Measurements from ENCODE around the gene MYCT1.
"Not testable (repeated sequence)": the region's sequence is repeated elsewhere in the genome, so short reads cannot be mapped to it uniquely, and the experiment has no call there.

MYCT1 gene, protein sequence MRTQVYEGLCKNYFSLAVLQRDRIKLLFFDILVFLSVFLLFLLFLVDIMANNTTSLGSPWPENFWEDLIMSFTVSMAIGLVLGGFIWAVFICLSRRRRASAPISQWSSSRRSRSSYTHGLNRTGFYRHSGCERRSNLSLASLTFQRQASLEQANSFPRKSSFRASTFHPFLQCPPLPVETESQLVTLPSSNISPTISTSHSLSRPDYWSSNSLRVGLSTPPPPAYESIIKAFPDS

DNA sequence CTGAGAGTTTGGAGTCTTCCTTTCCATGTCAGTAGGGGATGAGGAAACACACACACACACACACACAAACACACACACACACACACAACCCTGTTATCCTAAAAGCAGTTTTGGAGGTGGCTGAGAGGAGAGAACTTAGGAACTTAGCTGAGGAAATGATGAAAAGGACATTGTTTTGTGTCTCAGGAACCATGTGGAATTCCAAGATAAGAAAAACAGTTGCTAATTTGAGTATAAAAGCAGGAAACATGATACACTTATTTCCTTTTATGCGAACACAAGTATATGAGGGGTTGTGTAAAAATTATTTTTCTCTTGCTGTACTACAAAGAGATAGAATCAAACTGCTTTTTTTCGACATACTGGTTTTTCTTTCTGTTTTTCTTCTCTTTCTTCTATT lies at the start of gene MYCT1:
TSS of gene MYCT1 (plus strand) at position 264 of the 400 bp plus-strand sequence. CDS start at position 270, 6 bp downstream.
- no peak for DNase-seq (ENCODE audit: low spot score in 2 of 2)
- no peak within 1 kb of the TSS for H3K4me3 Mint-ChIP-seq
- no peaks in the 10 kb centered on the region for H3K9me3 Mint-ChIP-seq
- H3K27ac Mint-ChIP-seq (ENCODE audit: low read depth): no peak within 1 kb of the TSS
- peaks cover 77% of the 10 kb centered on the region for H3K27me3 Mint-ChIP-seq
- no peaks in the 10 kb centered on the region for H3K4me1 Mint-ChIP-seq
- no peak for ATAC-seq (replicated peaks; ENCODE audit: extremely low read depth, poor library complexity, severe bottlenecking)
- no peaks in the 10 kb centered on the region for H3K36me3 Mint-ChIP-seq (ENCODE audit: insufficient read depth)

DNA sequence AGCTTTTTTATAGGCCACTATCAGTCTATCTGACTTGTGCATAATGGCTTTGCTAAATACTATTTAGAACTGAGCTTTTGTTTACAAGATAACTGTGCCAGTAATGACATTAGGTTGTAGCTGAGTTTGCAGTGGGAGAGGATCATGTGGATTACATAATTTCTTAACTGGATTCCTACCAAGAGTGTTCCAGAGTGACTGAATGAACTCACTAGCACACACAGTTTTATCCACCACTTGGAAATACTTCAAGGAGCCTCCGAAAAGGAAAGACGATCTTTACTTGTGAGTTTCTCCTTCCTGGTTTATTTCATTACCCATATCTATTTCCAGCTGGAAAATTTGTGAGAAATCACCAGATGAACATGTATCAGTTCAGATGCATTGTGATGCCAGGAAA lies 49.6 kb upstream of the MYCT1 start:
- Mint-ChIP-seq H3K4me3 (no peak overlapping the region), H3K27me3 (no peaks in the 10 kb centered on the region), H3K27ac (ENCODE audit: low read depth) (no peak overlapping the region), H3K9me3 (no peaks in the 10 kb centered on the region), H3K36me3 (ENCODE audit: insufficient read depth) (no peaks in the 10 kb centered on the region), H3K4me1 (no peaks in the 10 kb centered on the region)
- no peak for DNase-seq (ENCODE audit: low spot score in 2 of 2)
- ATAC-seq (replicated peaks; ENCODE audit: extremely low read depth, poor library complexity, severe bottlenecking): no peak

DNA sequence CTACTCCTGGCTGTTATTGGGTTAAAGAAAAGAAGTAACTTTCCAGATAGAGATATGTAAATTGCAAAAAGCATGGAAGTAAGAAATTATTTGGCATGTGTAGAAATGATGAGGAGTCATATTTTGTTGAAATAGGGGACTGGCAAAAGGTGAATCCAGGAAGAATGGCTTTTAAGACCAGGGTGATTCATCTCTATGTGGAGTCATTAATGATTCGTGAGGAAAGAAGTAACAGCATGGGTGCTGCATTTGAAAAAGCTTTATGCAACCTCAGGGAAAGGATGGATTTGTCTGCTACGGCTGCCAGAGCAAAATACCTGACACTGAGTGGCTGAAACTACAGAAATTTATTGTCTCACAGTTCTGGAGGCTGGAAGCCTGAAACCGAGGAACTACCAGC lies 45.7 kb upstream of the MYCT1 start:
- Mint-ChIP-seq H3K27me3 (peaks cover 7% of the 10 kb centered on the region), H3K4me3 (no peak overlapping the region), H3K9me3 (no peaks in the 10 kb centered on the region), H3K4me1 (no peaks in the 10 kb centered on the region), H3K27ac (ENCODE audit: low read depth) (no peak overlapping the region), H3K36me3 (ENCODE audit: insufficient read depth) (no peaks in the 10 kb centered on the region)
- DNase-seq (ENCODE audit: low spot score in 2 of 2) (no peak), ATAC-seq (replicated peaks; ENCODE audit: extremely low read depth, poor library complexity, severe bottlenecking) (no peak)

DNA sequence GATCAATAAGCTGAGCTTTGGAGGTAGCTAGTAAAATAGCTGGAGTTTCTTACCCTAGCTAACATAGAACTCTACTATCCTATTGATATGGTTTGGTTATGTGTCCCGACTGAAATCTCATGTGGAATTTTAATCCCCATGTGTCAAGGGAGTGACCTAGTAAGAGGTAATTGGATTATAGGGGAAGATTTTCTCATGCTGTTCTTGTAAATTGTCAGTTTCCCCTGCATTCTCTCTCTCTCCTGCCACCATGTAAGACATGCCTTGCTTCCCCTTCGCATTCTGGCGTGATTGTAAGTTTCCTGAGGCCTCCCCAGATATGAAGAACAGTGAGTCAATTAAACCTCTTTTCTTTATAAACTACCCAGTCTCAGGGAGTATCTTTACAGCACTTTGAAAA lies 35.9 kb upstream of the MYCT1 start:
- H3K4me3 Mint-ChIP-seq: no peak overlapping the region
- ATAC-seq (replicated peaks; ENCODE audit: extremely low read depth, poor library complexity, severe bottlenecking): no peak
- H3K27me3 Mint-ChIP-seq: peaks cover 19% of the 10 kb centered on the region
- peaks cover 1% of the 10 kb centered on the region for H3K36me3 Mint-ChIP-seq (ENCODE audit: insufficient read depth)
- no peaks in the 10 kb centered on the region for H3K4me1 Mint-ChIP-seq
- no peaks in the 10 kb centered on the region for H3K9me3 Mint-ChIP-seq
- H3K27ac Mint-ChIP-seq (ENCODE audit: low read depth): no peak overlapping the region
- DNase-seq (ENCODE audit: low spot score in 2 of 2): no peak

DNA sequence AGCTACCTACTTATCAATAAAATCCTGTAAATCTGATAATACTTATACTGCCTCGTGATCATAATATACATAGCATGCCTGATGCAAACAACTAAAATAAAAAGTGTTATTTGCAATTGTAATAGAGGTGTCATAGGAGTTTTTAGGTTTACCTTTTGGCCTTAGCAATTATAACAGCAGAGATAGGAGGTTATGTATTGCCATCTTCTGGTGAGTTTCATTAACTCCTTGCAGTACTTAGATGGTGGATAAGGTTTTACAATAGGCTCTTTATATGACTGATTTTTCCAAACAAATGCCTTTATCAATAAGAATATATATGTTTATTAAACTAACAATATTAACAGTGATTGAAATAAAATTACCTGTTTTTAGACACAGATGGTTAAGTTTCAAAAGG lies 27.8 kb upstream of the MYCT1 start:
- H3K9me3 Mint-ChIP-seq: no peaks in the 10 kb centered on the region
- peaks cover 1% of the 10 kb centered on the region for H3K36me3 Mint-ChIP-seq (ENCODE audit: insufficient read depth)
- H3K27ac Mint-ChIP-seq (ENCODE audit: low read depth): no peak overlapping the region
- no peak overlapping the region for H3K4me3 Mint-ChIP-seq
- no peak for DNase-seq (ENCODE audit: low spot score in 2 of 2)
- ATAC-seq (replicated peaks; ENCODE audit: extremely low read depth, poor library complexity, severe bottlenecking): no peak
- no peaks in the 10 kb centered on the region for H3K4me1 Mint-ChIP-seq
- H3K27me3 Mint-ChIP-seq: peaks cover 35% of the 10 kb centered on the region

DNA sequence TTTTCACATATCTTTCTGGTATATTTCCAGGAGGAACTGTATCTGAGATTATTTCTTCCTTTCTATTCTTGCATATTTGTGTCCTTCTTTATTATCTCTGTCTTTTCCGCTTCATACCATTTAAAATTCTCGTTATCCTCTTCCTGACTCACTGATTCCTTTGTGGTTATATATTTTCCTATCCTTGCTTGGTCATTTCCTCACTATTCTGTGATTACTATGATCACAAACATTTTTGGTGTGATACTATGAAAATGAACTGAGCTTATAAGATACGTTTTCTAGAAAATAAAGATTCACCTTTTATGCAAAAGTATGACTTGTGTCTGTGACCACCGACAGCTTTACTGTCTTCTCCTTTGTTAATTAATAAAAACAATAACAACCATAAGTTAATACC lies 26.5 kb upstream of the MYCT1 start:
- no peak for DNase-seq (ENCODE audit: low spot score in 2 of 2)

DNA sequence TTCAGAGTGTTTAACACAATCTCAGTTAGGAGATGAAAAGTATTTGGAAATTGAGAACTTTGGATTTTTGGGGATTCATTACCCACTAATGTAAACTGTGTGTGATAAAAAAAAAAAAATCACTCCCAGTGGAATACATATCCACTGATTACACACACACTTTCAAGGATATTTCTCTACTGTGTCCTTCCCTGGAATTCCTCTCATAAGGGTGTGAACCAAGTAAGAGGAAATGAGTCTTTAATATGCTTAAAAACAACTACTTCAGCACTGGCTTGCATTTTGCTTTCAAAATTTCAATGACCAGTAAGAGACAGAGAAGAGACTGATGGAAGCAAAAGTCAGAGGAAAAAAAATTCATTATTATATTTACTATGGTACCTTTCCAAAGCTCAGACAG lies 24.5 kb upstream of the MYCT1 start:
- Mint-ChIP-seq H3K27ac (ENCODE audit: low read depth) (no peak overlapping the region), H3K4me1 (no peaks in the 10 kb centered on the region), H3K36me3 (ENCODE audit: insufficient read depth) (no peaks in the 10 kb centered on the region), H3K9me3 (no peaks in the 10 kb centered on the region), H3K27me3 (peaks cover 38% of the 10 kb centered on the region), H3K4me3 (no peak overlapping the region)
- DNase-seq (ENCODE audit: low spot score in 2 of 2): no peak
- no peak for ATAC-seq (replicated peaks; ENCODE audit: extremely low read depth, poor library complexity, severe bottlenecking)

More for the DNA sequence above, 26.5 kb upstream of the MYCT1 start:
- ATAC-seq (replicated peaks; ENCODE audit: extremely low read depth, poor library complexity, severe bottlenecking): no peak
- no peaks in the 10 kb centered on the region for H3K36me3 Mint-ChIP-seq (ENCODE audit: insufficient read depth)
- H3K9me3 Mint-ChIP-seq: no peaks in the 10 kb centered on the region
- H3K27ac Mint-ChIP-seq (ENCODE audit: low read depth): no peak overlapping the region
- H3K4me3 Mint-ChIP-seq: no peak overlapping the region
- H3K4me1 Mint-ChIP-seq: no peaks in the 10 kb centered on the region
- peaks cover 36% of the 10 kb centered on the region for H3K27me3 Mint-ChIP-seq

DNA sequence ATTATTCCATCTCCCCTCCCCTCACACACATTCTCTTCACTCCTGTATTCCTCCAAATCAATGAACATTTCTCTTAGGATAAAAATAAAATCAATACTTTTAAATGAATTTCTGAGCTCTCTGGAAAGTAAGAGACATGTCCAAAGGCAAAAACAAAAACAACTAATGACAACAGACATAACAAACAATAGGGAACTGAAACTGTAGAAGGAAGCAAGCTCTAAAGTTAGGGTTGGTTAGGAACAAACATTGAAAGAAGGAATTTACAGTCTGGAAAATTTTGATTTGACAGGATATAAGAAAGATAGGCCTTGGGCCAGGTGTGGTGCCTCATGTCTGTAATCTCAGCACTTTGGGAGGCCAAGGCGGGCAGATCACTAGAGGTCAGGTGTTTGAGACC lies 17.5 kb upstream of the MYCT1 start:
- no peak for ATAC-seq (replicated peaks; ENCODE audit: extremely low read depth, poor library complexity, severe bottlenecking)
- Mint-ChIP-seq H3K9me3 (no peaks in the 10 kb centered on the region), H3K36me3 (ENCODE audit: insufficient read depth) (peaks cover 4% of the 10 kb centered on the region), H3K4me1 (no peaks in the 10 kb centered on the region), H3K27ac (ENCODE audit: low read depth) (no peak overlapping the region), H3K4me3 (no peak overlapping the region), H3K27me3 (peaks cover 50% of the 10 kb centered on the region)
- DNase-seq (ENCODE audit: low spot score in 2 of 2): no peak

DNA sequence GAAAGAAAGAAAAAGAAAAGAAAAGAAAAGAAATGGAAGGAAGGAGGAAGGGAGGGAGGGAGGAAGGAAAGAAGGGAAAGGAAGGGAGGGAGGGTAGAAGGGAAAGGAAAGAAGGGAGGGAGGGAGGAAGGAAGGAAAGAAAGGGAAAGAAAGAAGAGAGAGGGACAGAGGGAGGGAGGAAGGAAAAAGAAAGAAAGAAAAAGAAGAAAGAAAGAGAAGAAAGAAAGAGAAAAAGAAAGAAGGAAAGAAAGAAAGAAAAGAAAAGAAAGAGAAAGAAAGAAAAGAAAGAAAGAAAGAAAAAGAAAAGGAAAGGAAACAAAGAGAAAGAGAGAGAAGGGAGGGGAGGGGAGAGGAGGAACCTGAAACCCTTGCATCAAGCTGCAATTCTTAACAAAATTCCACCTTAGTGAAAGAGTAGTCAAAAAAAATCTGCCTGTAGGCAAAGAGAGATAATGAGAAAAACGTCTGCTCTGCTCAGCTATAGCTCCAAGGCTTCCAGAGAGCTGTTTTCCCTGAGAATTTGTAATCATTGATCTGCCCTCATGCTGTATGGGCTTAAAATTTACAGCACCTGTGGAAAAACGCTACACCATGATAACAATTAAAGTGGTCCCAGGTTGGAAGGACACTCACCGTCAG lies 16.7 kb upstream of the MYCT1 start:
- Mint-ChIP-seq H3K27ac (ENCODE audit: low read depth) (no peak overlapping the region), H3K36me3 (ENCODE audit: insufficient read depth) (peaks cover 4% of the 10 kb centered on the region), H3K4me3 (no peak overlapping the region), H3K27me3 (peaks cover 44% of the 10 kb centered on the region), H3K9me3 (no peaks in the 10 kb centered on the region), H3K4me1 (no peaks in the 10 kb centered on the region)
- no peak for DNase-seq (ENCODE audit: low spot score in 2 of 2)
- ATAC-seq (replicated peaks; ENCODE audit: extremely low read depth, poor library complexity, severe bottlenecking): no peak

DNA sequence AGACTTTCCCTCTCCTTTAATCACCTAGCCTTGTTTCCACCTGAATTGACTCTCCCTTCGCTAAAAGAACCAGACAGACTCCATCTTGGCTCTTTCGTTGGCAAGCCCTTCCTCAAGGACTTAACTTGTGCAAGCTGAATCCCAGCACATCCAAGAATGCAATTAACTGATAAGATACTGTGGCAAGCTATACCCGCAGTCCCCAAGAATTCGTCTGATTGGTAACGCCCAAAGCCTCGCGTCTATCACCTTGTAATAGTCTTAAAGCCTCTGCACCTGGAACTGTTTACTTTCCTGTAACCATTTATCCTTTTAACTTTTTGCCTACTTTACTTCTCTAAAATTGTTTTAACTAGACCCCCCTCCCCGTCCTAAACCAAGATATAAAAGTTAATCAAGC lies 15.6 kb upstream of the MYCT1 start:
- Mint-ChIP-seq H3K9me3 (no peaks in the 10 kb centered on the region), H3K4me1 (no peaks in the 10 kb centered on the region), H3K27ac (ENCODE audit: low read depth) (no peak overlapping the region), H3K36me3 (ENCODE audit: insufficient read depth) (peaks cover 4% of the 10 kb centered on the region), H3K27me3 (peaks cover 32% of the 10 kb centered on the region), H3K4me3 (no peak overlapping the region)
- DNase-seq (ENCODE audit: low spot score in 2 of 2) (no peak), ATAC-seq (replicated peaks; ENCODE audit: extremely low read depth, poor library complexity, severe bottlenecking) (no peak)

DNA sequence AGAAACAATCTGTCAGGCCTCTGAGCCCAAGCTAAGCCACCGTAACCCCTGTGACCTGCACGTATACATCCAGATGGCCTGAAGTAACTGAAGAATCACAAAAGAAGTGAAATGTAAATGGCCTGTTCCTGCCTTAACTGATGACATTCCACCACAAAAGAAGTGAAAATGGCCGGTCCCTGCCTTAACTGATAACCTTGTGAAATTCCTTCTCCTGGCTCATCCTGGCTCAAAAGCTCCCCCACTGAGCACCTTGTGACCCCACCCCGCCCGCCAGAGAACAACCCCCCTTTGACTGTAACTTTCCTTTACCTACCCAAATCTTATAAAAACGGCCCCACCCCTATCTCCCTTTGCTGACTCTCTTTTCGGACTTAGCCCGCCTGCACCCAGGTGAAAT lies 14.8 kb upstream of the MYCT1 start:
- not testable (repeated sequence) for H3K27ac Mint-ChIP-seq (ENCODE audit: low read depth); H3K36me3 Mint-ChIP-seq (ENCODE audit: insufficient read depth); DNase-seq (ENCODE audit: low spot score in 2 of 2); H3K9me3 Mint-ChIP-seq; H3K4me3 Mint-ChIP-seq; ATAC-seq (replicated peaks; ENCODE audit: extremely low read depth, poor library complexity, severe bottlenecking); H3K4me1 Mint-ChIP-seq
- peaks cover 26% of the 10 kb centered on the region for H3K27me3 Mint-ChIP-seq

DNA sequence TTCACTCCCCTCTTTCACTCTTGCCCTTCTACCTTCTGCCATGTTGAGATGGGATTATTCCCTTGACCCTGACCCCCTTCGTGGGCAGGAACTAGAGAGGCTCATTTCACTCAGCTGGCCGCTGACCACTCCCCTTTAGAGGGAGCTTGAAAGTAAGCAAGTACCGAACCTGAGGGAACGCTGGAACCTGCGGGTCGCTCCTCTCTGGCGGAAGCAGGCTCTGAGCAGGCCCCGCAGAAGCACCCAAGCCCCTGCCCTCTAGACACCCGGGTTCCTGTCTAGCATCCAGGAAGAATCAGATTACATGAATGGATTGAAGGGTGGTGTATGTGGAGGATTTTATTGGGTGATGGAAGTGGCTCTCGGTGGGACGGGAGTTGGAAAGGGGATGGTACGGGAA lies 11.9 kb upstream of the MYCT1 start:
- no peak for DNase-seq (ENCODE audit: low spot score in 2 of 2)
- peaks cover 2% of the 10 kb centered on the region for H3K36me3 Mint-ChIP-seq (ENCODE audit: insufficient read depth)
- H3K4me1 Mint-ChIP-seq: no peaks in the 10 kb centered on the region
- H3K9me3 Mint-ChIP-seq: no peaks in the 10 kb centered on the region
- no peak overlapping the region for H3K27ac Mint-ChIP-seq (ENCODE audit: low read depth)
- H3K4me3 Mint-ChIP-seq: no peak overlapping the region
- ATAC-seq (replicated peaks; ENCODE audit: extremely low read depth, poor library complexity, severe bottlenecking): no peak
- peaks cover 19% of the 10 kb centered on the region for H3K27me3 Mint-ChIP-seq

DNA sequence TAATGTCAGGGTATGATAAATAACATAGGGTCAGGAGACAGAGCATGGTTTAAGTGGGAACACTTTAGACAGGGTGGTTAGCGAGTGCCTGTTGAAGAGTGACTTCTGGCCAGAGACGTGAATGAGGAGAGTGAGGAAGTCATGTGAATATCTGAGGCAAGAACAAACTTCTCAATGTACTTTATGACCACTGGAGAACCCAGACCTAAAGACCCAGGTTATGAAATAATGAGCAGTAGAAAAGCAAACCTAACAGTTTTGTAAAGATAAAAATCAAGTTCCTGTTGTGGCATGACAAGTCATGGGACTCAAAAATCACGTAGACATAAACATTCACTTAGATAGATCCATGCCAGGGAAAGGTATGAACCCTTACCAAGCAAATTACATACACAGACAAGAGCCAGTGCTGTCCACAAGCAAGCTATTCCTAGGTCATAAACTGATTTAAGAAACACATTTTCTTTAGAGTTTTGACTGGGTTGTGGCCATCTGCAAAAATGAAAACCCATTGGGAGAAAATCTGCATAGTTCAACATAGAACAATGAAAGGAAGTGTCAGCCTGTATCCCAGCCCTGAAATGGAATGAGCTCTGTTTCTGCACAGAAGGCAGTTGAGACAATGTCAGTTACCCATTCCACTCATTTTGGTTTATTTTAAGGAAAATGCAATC lies 2.2 kb upstream of the MYCT1 start:
- no peaks in the 10 kb centered on the region for H3K9me3 Mint-ChIP-seq
- no peak for ATAC-seq (replicated peaks; ENCODE audit: extremely low read depth, poor library complexity, severe bottlenecking)
- no peak overlapping the region for H3K27ac Mint-ChIP-seq (ENCODE audit: low read depth)
- no peak overlapping the region for H3K4me3 Mint-ChIP-seq
- H3K4me1 Mint-ChIP-seq: no peaks in the 10 kb centered on the region
- peaks cover 67% of the 10 kb centered on the region for H3K27me3 Mint-ChIP-seq
- no peaks in the 10 kb centered on the region for H3K36me3 Mint-ChIP-seq (ENCODE audit: insufficient read depth)
- DNase-seq (ENCODE audit: low spot score in 2 of 2): no peak
